ENCODE results near the gene MYO16. TPM values are rescaled to one million over a fixed set of nuclear protein-coding genes. Genes with fewer than 3 reads are reported as not detected.

Gene MYO16
- polyA plus RNA-seq, 1 donor from 2014 or later: 2.5 TPM

GRCh38 chr13:109198585-109198984, 569.2 kb downstream of the MYO16 start:
- Histone ChIP-seq H3K79me2 (replicated peaks; ENCODE audit: insufficient read depth, low read length) (no peaks in the 10 kb centered on the region), H3F3A (ENCODE audit: insufficient read depth, low read length, poor library complexity, severe bottlenecking) (no peaks in the 10 kb centered on the region), H2AFZ (ENCODE audit: low read depth, low read length) (no peak overlapping the region), H4K20me1 (ENCODE audit: insufficient read depth) (no peaks in the 10 kb centered on the region), H3K9ac (ENCODE audit: low read length) (no peak overlapping the region), H3K27me3 (ENCODE audit: insufficient read depth, low read depth, low read length) (no peaks in the 10 kb centered on the region), H3K4me2 (ENCODE audit: low read length) (no peak overlapping the region), H3K9me2 (ENCODE audit: insufficient read depth, low read length) (no peaks in the 10 kb centered on the region), H3K9me3 (ENCODE audit: low read length) (no peaks in the 10 kb centered on the region), H3K36me3 (ENCODE audit: insufficient read depth, low read length) (no peaks in the 10 kb centered on the region), H3K4me3 (ENCODE audit: low read length) (no peak overlapping the region), H3K27ac (ENCODE audit: low read length) (no peak overlapping the region)
- TF ChIP-seq RAD21 (conservative IDR thresholded peaks at IDR 0.05) (no peak), MXI1 (conservative IDR thresholded peaks at IDR 0.05; ENCODE audit: poor library complexity, severe bottlenecking) (no peak), TAF1 (IDR thresholded peaks at IDR 0.05; ENCODE audit: low read depth) (no peak), EZH2 (IDR thresholded peaks at IDR 0.05; ENCODE audit: borderline replicate concordance, insufficient read depth, low read length, poor library complexity, severe bottlenecking) (no peak), EP300 (conservative IDR thresholded peaks at IDR 0.05; ENCODE audit: poor library complexity, severe bottlenecking) (no peak), SMC3 (conservative IDR thresholded peaks at IDR 0.05; ENCODE audit: poor library complexity) (no peak), POLR2AphosphoS5 (IDR thresholded peaks at IDR 0.05) (no peak), REST (IDR thresholded peaks at IDR 0.05; ENCODE audit: borderline replicate concordance) (no peak)
- TF ChIP-seq, protein P1, sequence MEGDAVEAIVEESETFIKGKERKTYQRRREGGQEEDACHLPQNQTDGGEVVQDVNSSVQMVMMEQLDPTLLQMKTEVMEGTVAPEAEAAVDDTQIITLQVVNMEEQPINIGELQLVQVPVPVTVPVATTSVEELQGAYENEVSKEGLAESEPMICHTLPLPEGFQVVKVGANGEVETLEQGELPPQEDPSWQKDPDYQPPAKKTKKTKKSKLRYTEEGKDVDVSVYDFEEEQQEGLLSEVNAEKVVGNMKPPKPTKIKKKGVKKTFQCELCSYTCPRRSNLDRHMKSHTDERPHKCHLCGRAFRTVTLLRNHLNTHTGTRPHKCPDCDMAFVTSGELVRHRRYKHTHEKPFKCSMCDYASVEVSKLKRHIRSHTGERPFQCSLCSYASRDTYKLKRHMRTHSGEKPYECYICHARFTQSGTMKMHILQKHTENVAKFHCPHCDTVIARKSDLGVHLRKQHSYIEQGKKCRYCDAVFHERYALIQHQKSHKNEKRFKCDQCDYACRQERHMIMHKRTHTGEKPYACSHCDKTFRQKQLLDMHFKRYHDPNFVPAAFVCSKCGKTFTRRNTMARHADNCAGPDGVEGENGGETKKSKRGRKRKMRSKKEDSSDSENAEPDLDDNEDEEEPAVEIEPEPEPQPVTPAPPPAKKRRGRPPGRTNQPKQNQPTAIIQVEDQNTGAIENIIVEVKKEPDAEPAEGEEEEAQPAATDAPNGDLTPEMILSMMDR (IDR thresholded peaks at IDR 0.05; ENCODE audit: poor library complexity, severe bottlenecking): no peak

DNA sequence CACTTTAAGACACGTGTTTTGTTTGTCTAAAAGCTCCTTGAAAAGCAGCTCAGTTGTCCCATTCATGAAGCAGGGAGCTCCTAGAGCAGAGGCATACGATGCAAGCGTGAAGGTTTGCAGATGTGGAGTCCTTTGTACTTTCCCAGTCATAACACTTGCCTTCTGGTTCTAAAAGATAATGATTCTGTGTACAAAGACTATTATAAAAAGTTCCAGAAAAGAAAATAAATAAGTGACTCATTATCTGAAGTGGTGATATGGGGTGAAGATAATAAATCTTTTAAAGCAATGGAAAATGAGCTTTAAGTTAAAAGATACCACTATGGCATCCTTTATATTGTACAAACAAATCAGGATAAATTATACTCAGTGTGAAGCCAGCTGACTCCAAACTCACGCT, 569.9 kb downstream of the MYO16 start:
- no peak for TF ChIP-seq EP300 (conservative IDR thresholded peaks at IDR 0.05; ENCODE audit: poor library complexity, severe bottlenecking)
- TF ChIP-seq TAF1 (IDR thresholded peaks at IDR 0.05; ENCODE audit: low read depth): no peak
- no peak for TF ChIP-seq MXI1 (conservative IDR thresholded peaks at IDR 0.05; ENCODE audit: poor library complexity, severe bottlenecking)
- TF ChIP-seq RAD21 (conservative IDR thresholded peaks at IDR 0.05): no peak
- TF ChIP-seq REST (IDR thresholded peaks at IDR 0.05; ENCODE audit: borderline replicate concordance): no peak
- TF ChIP-seq EZH2 (IDR thresholded peaks at IDR 0.05; ENCODE audit: borderline replicate concordance, insufficient read depth, low read length, poor library complexity, severe bottlenecking): no peak
- no peak for TF ChIP-seq SMC3 (conservative IDR thresholded peaks at IDR 0.05; ENCODE audit: poor library complexity)
- TF ChIP-seq, protein P1 (IDR thresholded peaks at IDR 0.05; ENCODE audit: poor library complexity, severe bottlenecking): no peak
- TF ChIP-seq POLR2AphosphoS5 (IDR thresholded peaks at IDR 0.05): no peak
- Histone ChIP-seq H3K27ac (ENCODE audit: low read length) (peak overlapping the region; percentile 7), H3F3A (ENCODE audit: insufficient read depth, low read length, poor library complexity, severe bottlenecking) (no peaks in the 10 kb centered on the region), H3K9me2 (ENCODE audit: insufficient read depth, low read length) (no peaks in the 10 kb centered on the region), H4K20me1 (ENCODE audit: insufficient read depth) (no peaks in the 10 kb centered on the region), H3K27me3 (ENCODE audit: insufficient read depth, low read depth, low read length) (no peaks in the 10 kb centered on the region), H3K4me3 (ENCODE audit: low read length) (no peak overlapping the region), H3K36me3 (ENCODE audit: insufficient read depth, low read length) (no peaks in the 10 kb centered on the region), H3K79me2 (replicated peaks; ENCODE audit: insufficient read depth, low read length) (no peaks in the 10 kb centered on the region), H3K9ac (ENCODE audit: low read length) (no peak overlapping the region), H3K9me3 (ENCODE audit: low read length) (no peaks in the 10 kb centered on the region), H3K4me2 (ENCODE audit: low read length) (no peak overlapping the region), H2AFZ (ENCODE audit: low read depth, low read length) (no peak overlapping the region)

Measured in neural cell (in vitro differentiated cells).